SK-N-MC (cell line): Measurements from ENCODE around the gene CEP83.

ENCODE experiments used
- DNase-seq: peaks from one replicate; pipeline ENCODE4 v3.0.0-alpha.2; 2011; ENCODE audit warnings: low read depth, low spot score
- H3K27ac ChIP-seq: fragments of 200-600 bp; sonication (generic); 2 replicates; pipeline ENCODE4 v1.5.1; 2016; ENCODE audit warnings: mixed run types
- H3K36me3 ChIP-seq: fragments of 200-600 bp; sonication (generic); 2 replicates; pipeline ENCODE4 v1.6.1; 2017; ENCODE audit warnings: antibody characterized with exemption, low read length, mixed read lengths; ENCODE audit not compliant: insufficient read depth
- H3K4me3 ChIP-seq: fragments of 200-600 bp; sonication (generic); 2 replicates; pipeline ENCODE4 v1.5.1; 2016
- H3K9ac ChIP-seq: fragments of 200-600 bp; sonication (generic); 2 replicates; pipeline ENCODE4 v1.8.0; 2017; ENCODE audit warnings: mixed run types, mixed read lengths; ENCODE audit not compliant: insufficient read length
- H3K9me3 ChIP-seq: fragments of 200-600 bp; sonication (generic); 2 replicates; pipeline ENCODE4 v1.6.1; 2017; ENCODE audit warnings: low read depth, mild to moderate bottlenecking, antibody characterized with exemption, low read length, moderate library complexity, mixed read lengths
- EZH2 ChIP-seq: fragments of 200-600 bp; sonication (generic); IDR thresholded peaks from one replicate; pipeline ENCODE4 v1.6.1; 2017; ENCODE audit warnings: antibody characterized with exemption
- FOXP2 ChIP-seq: optimal IDR thresholded peaks from 2 replicates; pipeline ENCODE3; 2011; ENCODE audit warnings: mild to moderate bottlenecking, moderate library complexity; ENCODE audit not compliant: insufficient read depth; ENCODE audit errors: extremely low read length, control extremely low read depth
- POLR2AphosphoS5 ChIP-seq: IDR thresholded peaks from 2 replicates; pipeline ENCODE4 v1.6.1; 2012; ENCODE audit warnings: mild to moderate bottlenecking, low read depth, low read length, borderline replicate concordance

The CEP83 gene

GRCh38 chr12:94269316-94269999, 190.2 kb downstream of the CEP83 start:
- Histone ChIP-seq H3K9ac (no peak overlapping the region), H3K4me3 (no peak overlapping the region), H3K27ac (no peak overlapping the region), H3K36me3 (no peaks in the 10 kb centered on the region), H3K9me3 (no peaks in the 10 kb centered on the region)
- no peak for DNase-seq
- TF ChIP-seq FOXP2 (no peak), EZH2 (no peak), POLR2AphosphoS5 (no peak)

DNA sequence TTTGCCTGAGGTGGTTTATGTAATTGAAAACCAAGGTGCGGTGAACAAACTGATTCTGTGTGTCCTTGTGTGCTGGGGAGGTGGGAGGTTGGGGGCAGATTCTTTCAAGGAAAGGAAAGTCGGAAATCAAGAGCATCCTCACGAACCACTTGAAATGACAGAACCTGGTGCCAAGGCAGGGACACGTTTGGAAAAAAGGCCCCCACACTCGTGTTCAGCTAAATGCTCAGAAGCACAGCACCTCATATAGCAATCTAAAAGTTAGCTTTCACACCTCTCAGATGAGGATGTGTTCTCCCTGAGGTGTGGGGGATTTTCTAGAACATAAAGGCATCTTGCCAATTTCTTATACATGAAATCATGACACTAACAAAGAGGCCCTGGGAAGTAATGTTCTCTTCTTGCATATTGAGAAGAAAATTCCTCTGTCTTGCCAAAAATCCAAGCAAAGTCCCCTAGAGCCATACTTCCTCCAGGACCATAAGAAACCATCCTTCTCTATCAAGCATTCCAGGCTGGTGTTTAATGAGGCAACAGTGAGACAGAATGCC, 191.7 kb downstream of the CEP83 start:
- DNase-seq: no peak
- H3K27ac ChIP-seq: no peak overlapping the region
- no peaks in the 10 kb centered on the region for H3K36me3 ChIP-seq
- no peak overlapping the region for H3K9ac ChIP-seq
- H3K4me3 ChIP-seq: peak overlapping the region; percentile 53
- TF ChIP-seq FOXP2: no peak
- TF ChIP-seq EZH2: peak; percentile 57
- H3K9me3 ChIP-seq: no peaks in the 10 kb centered on the region

- Histone ChIP-seq H3K4me3 (peak overlapping the region; percentile 53), H3K36me3 (no peaks in the 10 kb centered on the region), H3K9me3 (no peaks in the 10 kb centered on the region), H3K27ac (no peak overlapping the region), H3K9ac (no peak overlapping the region)
- DNase-seq: no peak
- TF ChIP-seq POLR2AphosphoS5 (no peak), FOXP2 (no peak), EZH2 (no peak)
Observed at GRCh38 chr12:94267537-94267872, 192.2 kb downstream of the CEP83 start.

DNA sequence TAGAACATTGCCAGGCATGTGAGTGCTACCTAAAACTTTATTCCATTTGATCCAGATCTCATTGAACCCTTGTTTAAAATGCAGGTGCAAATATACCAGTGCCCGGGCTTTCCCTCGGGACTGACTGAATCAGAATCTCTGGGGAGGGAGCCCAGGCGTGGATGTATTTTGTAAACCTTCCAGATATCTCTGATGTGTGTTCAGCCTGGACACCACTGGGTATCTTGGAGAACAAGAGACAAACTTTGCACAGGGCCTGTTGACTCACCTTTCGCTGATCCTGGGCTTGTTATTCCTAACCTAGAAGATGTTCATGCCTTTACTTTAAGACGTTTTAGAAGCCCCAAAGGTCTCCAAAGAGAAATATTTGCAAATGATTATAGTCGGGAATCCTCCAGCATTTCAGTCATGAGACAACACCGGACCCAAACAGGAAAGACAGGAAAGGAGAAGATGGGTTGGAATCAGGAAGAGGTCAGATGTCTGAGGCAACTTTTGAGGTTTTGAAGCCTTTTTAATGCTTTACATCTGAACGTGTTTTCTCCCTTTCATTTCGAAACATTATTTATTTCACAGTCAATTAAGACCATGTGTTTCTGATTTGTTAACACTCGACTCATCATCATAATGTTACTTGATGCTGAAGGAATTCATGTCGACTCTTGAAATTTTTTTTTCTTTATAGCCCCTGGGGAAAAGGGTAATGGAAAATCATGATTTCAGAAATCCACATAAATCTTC, 192.7 kb downstream of the CEP83 start:
- H3K4me3 ChIP-seq: peak overlapping the region; percentile 53
- TF ChIP-seq POLR2AphosphoS5: peak; percentile 84; the same call in 1 of the 2 replicates
- peak; percentile 79 for TF ChIP-seq FOXP2
- TF ChIP-seq EZH2: no peak
- H3K9ac ChIP-seq: no peak overlapping the region
- H3K27ac ChIP-seq: no peak overlapping the region
- DNase-seq: peak; percentile 93
- H3K9me3 ChIP-seq: no peaks in the 10 kb centered on the region
- H3K36me3 ChIP-seq: no peaks in the 10 kb centered on the region

DNA sequence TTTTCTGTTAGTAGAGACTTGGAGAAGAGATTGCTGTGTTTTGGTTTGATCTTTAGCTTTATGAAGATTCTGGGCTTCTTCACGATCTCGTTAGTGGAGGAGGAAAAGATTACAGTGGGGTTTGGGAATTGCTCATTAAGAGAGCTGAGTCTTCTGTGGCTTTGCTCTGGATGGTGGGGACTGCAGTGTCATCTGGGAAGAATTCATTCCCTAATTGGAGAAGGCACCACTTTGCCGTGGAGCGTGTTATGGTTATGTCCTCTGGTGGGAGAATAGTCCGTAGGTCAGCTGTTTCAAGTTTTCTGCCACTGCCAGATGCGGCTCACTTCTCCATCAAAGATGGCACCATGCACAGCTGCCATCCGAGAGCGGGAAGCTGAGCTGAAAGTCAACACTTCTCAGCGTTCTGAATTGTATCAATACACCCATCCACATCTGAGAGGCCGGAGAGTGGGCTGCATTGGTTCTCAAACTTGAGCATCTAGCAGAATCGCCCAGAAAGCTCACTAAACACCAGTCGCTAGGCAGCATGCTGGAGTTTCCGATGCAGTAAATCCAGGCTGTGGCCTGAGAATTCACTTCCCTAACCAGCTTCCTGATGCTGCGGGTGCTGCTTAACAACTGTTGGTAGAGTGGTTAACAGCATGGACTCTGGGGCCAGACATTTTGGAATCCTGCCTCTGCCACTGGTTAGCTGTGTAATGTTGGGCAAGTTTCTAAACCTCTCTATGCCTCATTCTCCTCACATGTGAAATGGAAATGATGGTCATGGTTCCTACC, 193.5 kb downstream of the CEP83 start:
- TF ChIP-seq EZH2: no peak
- Histone ChIP-seq H3K9me3 (no peaks in the 10 kb centered on the region), H3K27ac (no peak overlapping the region), H3K36me3 (no peaks in the 10 kb centered on the region), H3K4me3 (no peak overlapping the region), H3K9ac (no peak overlapping the region)
- no peak for DNase-seq

GRCh38 chr12:94265539-94265938, 194.1 kb downstream of the CEP83 start:
- H3K27ac ChIP-seq: no peak overlapping the region
- TF ChIP-seq EZH2 (no peak), POLR2AphosphoS5 (no peak), FOXP2 (no peak)
- no peaks in the 10 kb centered on the region for H3K36me3 ChIP-seq
- DNase-seq: no peak
- H3K4me3 ChIP-seq: 0 out of 2 replicates have a peak overlapping the region, but pooled peaks have one; percentile 0
- no peaks in the 10 kb centered on the region for H3K9me3 ChIP-seq
- H3K9ac ChIP-seq: no peak overlapping the region

DNA sequence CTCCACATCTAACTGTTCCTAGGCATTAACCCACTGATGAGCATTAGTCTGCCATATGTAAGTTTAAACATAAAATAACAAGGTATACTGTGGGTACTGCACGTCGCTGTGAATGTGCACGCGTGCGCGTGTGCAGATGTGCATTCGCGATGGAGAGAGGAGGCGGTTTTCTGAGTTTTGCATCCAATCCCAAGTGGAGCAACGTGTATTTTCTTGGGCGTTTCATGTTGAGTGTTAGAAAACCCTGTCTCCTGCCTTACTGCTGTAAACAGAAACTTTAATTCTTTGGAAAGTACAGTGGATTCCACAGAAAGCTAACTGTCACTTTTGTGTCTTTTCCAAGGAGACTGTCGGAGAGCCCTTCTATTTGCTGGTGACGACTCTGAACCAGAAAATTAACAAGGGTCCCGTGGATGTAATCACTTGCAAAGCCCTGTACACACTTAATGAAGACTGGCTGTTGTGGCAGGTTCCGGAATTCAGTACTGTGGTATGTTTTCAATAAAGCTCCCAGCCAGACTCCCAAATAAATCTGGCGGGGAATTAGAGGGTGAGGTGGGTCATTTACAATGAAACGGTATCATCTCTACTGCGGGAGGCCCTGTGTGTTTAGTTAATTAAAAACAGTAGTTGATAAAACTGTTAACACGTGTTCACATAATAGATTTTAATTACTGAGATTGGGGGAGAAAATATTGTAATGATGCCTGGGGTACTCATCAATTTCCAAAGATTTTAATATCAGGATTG, 194.8 kb downstream of the CEP83 start:
- Histone ChIP-seq H3K36me3 (no peaks in the 10 kb centered on the region), H3K27ac (no peak overlapping the region), H3K4me3 (peak overlapping the region; percentile 34; the same call in 1 of the 2 replicates), H3K9ac (no peak overlapping the region), H3K9me3 (no peaks in the 10 kb centered on the region)
- TF ChIP-seq FOXP2: no peak
- no peak for TF ChIP-seq EZH2
- no peak for TF ChIP-seq POLR2AphosphoS5
- DNase-seq: no peak
